ENCODE measurements around the gene M1AP. TPM values are rescaled to one million over a fixed set of nuclear protein-coding genes. Genes with fewer than 3 reads are reported as not detected.

Gene M1AP
- polyA plus RNA-seq, 1 of the 3 experiments (the other 2 are of a cell fraction): 0.02 TPM

- TF ChIP-seq CHD2 (IDR thresholded peaks at IDR 0.05; ENCODE audit: low read length, partially characterized antibody) (no peak), EP300 (IDR thresholded peaks at IDR 0.05; ENCODE audit: borderline replicate concordance in 1 of 2, low read depth in 1 of 2, low read length in 1 of 2) (peak; percentile 40 to 76; a peak in 3 of 4 replicates), JUND (IDR thresholded peaks at IDR 0.05) (peak; percentile 60), FOSL2 (IDR thresholded peaks at IDR 0.05; ENCODE audit: borderline replicate concordance, low read depth) (peak; percentile 51; the same call in 1 of the 2 replicates), POLR2AphosphoS5 (IDR thresholded peaks at IDR 0.05; ENCODE audit: low read depth, low read length) (peak; percentile 59; the same call in 1 of the 2 replicates), ELF1 (IDR thresholded peaks at IDR 0.05) (no peak), RAD21 (IDR thresholded peaks at IDR 0.05; ENCODE audit: low read length) (no peak), RFX5 (IDR thresholded peaks at IDR 0.05; ENCODE audit: low read length) (no peak), TAF1 (IDR thresholded peaks at IDR 0.05; ENCODE audit: borderline replicate concordance, low read depth, low read length) (no peak), YY1 (IDR thresholded peaks at IDR 0.05; ENCODE audit: low read depth) (no peak), TCF12 (IDR thresholded peaks at IDR 0.05) (peak; percentile 95)
Observed at GRCh38 chr2:74566754-74567085, 81.4 kb downstream of the M1AP start (continued).

- H3K27me3 ChIP-seq (ENCODE audit: insufficient read depth): no peaks in the 10 kb centered on the region
- H3K36me3 ChIP-seq (replicated peaks in 1 of 2; ENCODE audit: control insufficient read depth in 1 of 2, insufficient read depth in 2 of 2, low read length in 1 of 2): no peaks in the 10 kb centered on the region
- WGBS (ENCODE audit: low lambda C conversion rate): 68% methylated on average over 7 of the region's 7 CpGs
- no peak overlapping the region for H2AFZ ChIP-seq (ENCODE audit: low read depth)
- peaks cover 39% of the 10 kb centered on the region for H3F3A ChIP-seq (replicated peaks; ENCODE audit: insufficient read depth)
- H3K4me3 ChIP-seq (ENCODE audit: low read depth in 2 of 2, low read length in 1 of 2): no peak overlapping the region
- ChIA-PET CTCF (interaction anchor here (1.0 to 3.6 kb wide), 6 partner anchors 9 to 388 kb away, joined by 3 to 24 read pairs (median 5); partner anchors contain the start of gene MOB1A), POLR2A (no interaction called here)
- no peaks in the 10 kb centered on the region for H3K9me2 ChIP-seq
- DNase-seq: no peak
- peak overlapping the region; percentile 11; the same call in 1 of the 2 replicates for H3K4me2 ChIP-seq
- peak overlapping the region; percentile 72 to 93; a peak in 3 of 4 replicates for H3K27ac ChIP-seq (ENCODE audit: low read depth in 2 of 2, low read length in 1 of 2)
- no peaks in the 10 kb centered on the region for H3K79me2 ChIP-seq (ENCODE audit: insufficient read depth)
- no peaks in the 10 kb centered on the region for H3K9me3 ChIP-seq
- H3K4me1 ChIP-seq (ENCODE audit: control insufficient read depth in 1 of 2, insufficient read depth in 2 of 2, low read depth in 1 of 2, low read length in 1 of 2): peaks cover 3 to 27% of the 10 kb centered on the region in 2 experiments; a peak in 2 of 4 replicates
- TF ChIP-seq JUND (IDR thresholded peaks at IDR 0.05) (no peak), FOXJ3 (CRISPR knock-in tag; IDR thresholded peaks at IDR 0.05) (no peak)
- no peak overlapping the region for H3K9ac ChIP-seq
- no peaks in the 10 kb centered on the region for H4K20me1 ChIP-seq (ENCODE audit: insufficient read depth)
Observed at GRCh38 chr2:74566076-74566753, 81.9 kb downstream of the M1AP start.

- H3K4me1 ChIP-seq (ENCODE audit: control insufficient read depth in 1 of 2, insufficient read depth in 2 of 2, low read depth in 1 of 2, low read length in 1 of 2): peaks cover 7 to 27% of the 10 kb centered on the region in 2 experiments; a peak in 3 of 4 replicates
- H3K4me3 ChIP-seq (ENCODE audit: low read depth in 2 of 2, low read length in 1 of 2): no peak overlapping the region
- H3K27ac ChIP-seq (ENCODE audit: low read depth in 2 of 2, low read length in 1 of 2): peak overlapping the region in 1 of 2 experiments; percentile 93; a peak in 2 of 4 replicates
- no peak for TF ChIP-seq REST (IDR thresholded peaks at IDR 0.05; ENCODE audit: low read depth, low read length)
- no peak for TF ChIP-seq JUND (IDR thresholded peaks at IDR 0.05)
- no peak for TF ChIP-seq RXRA (IDR thresholded peaks at IDR 0.05; ENCODE audit: borderline replicate concordance, low read depth)
- no peak for TF ChIP-seq RAD21 (IDR thresholded peaks at IDR 0.05; ENCODE audit: low read length)
- TF ChIP-seq FOSL2 (IDR thresholded peaks at IDR 0.05; ENCODE audit: borderline replicate concordance, low read depth): no peak; the same call in 1 of the 2 replicates
- TF ChIP-seq SIN3A (IDR thresholded peaks at IDR 0.05; ENCODE audit: borderline replicate concordance, low read depth, low read length): no peak
- no peak for TF ChIP-seq RFX5 (IDR thresholded peaks at IDR 0.05; ENCODE audit: low read length)
- no peak for TF ChIP-seq POLR2AphosphoS5 (IDR thresholded peaks at IDR 0.05; ENCODE audit: low read depth, low read length)
- no peak for TF ChIP-seq GABPA (IDR thresholded peaks at IDR 0.05; ENCODE audit: low read depth)
- no peak for TF ChIP-seq MAX (IDR thresholded peaks at IDR 0.05; ENCODE audit: low read depth)
- TF ChIP-seq YY1 (IDR thresholded peaks at IDR 0.05; ENCODE audit: low read depth): no peak
- no peaks in the 10 kb centered on the region for H3K27me3 ChIP-seq (ENCODE audit: insufficient read depth)
- no peaks in the 10 kb centered on the region for H3K9me3 ChIP-seq
- no peaks in the 10 kb centered on the region for H4K20me1 ChIP-seq (ENCODE audit: insufficient read depth)
- H2AFZ ChIP-seq (ENCODE audit: low read depth): no peak overlapping the region
- H3K36me3 ChIP-seq (replicated peaks in 1 of 2; ENCODE audit: control insufficient read depth in 1 of 2, insufficient read depth in 2 of 2, low read length in 1 of 2): no peaks in the 10 kb centered on the region
- no peaks in the 10 kb centered on the region for H3K79me2 ChIP-seq (ENCODE audit: insufficient read depth)
- no peak for DNase-seq
- H3K9me2 ChIP-seq: no peaks in the 10 kb centered on the region
- peaks cover 39% of the 10 kb centered on the region for H3F3A ChIP-seq (replicated peaks; ENCODE audit: insufficient read depth)
- POLR2A ChIA-PET: no interaction called here
- no peak overlapping the region; the same call in 1 of the 2 replicates for H3K4me2 ChIP-seq
- 56% methylated on average over 5 of the region's 5 CpGs for WGBS (ENCODE audit: low lambda C conversion rate)
- H3K9ac ChIP-seq: no peak overlapping the region
- CTCF ChIA-PET: interaction anchor here (0.9 to 1.2 kb wide), 2 partner anchors 9 to 73 kb away, joined by 3 to 5 read pairs; no protein-coding TSS in a partner anchor
Observed at GRCh38 chr2:74564222-74564621, 83.9 kb downstream of the M1AP start.

Data from SK-N-SH (cell line).